HG02938 (cell line): ENCODE measurements around the gene DGAT2.

Source experiments
- ATAC-seq: cut with Tn5 transposase; IDR thresholded peaks from one replicate; pipeline ENCODE4 v1.9.1; 2021; ENCODE audit warnings: mild to moderate bottlenecking, moderate library complexity; ENCODE audit not compliant: unreplicated experiment

DGAT2 gene

GRCh38 chr11:75797792-75798191 is 29.2 kb downstream of the DGAT2 start:
- ATAC-seq: no peak

- ATAC-seq: no peak
Observed at GRCh38 chr11:75800136-75800675, 31.6 kb downstream of the DGAT2 start.

- ATAC-seq: no peak
Observed at GRCh38 chr11:75800728-75801361, 32.3 kb downstream of the DGAT2 start.

GRCh38 chr11:75801362-75802020 is 32.9 kb downstream of the DGAT2 start:
- no peak for ATAC-seq

GRCh38 chr11:75802021-75802912 is 33.7 kb downstream of the DGAT2 start:
- ATAC-seq: no peak

GRCh38 chr11:75802913-75803820 is 34.6 kb downstream of the DGAT2 start:
- no peak for ATAC-seq

- no peak for ATAC-seq
Observed at GRCh38 chr11:75809111-75809510, 40.5 kb downstream of the DGAT2 start.

GRCh38 chr11:75809991-75810390 is 41.4 kb downstream of the DGAT2 start:
- no peak for ATAC-seq

GRCh38 chr11:75810637-75811390 is 42.2 kb downstream of the DGAT2 start:
- ATAC-seq: no peak

- ATAC-seq: no peak
Observed at GRCh38 chr11:75811485-75811884, 42.9 kb downstream of the DGAT2 start.

- ATAC-seq: no peak
Observed at GRCh38 chr11:75812542-75813040, 44.0 kb downstream of the DGAT2 start.

GRCh38 chr11:75813124-75813523 is 44.5 kb downstream of the DGAT2 start:
- ATAC-seq: no peak

GRCh38 chr11:75813622-75814039 is 45.1 kb downstream of the DGAT2 start:
- no peak for ATAC-seq

GRCh38 chr11:75814363-75814676 is 45.7 kb downstream of the DGAT2 start:
- ATAC-seq: peak; percentile 32

- ATAC-seq: peak; percentile 81
Observed at GRCh38 chr11:75814677-75815344, 46.2 kb downstream of the DGAT2 start, which contains the start of gene UVRAG. TSS of gene UVRAG (plus strand) at chr11:75815210. CDS start at chr11:75815408, 198 bp downstream.

- ATAC-seq: peak; percentile 15
Observed at GRCh38 chr11:75815345-75816168, 47.0 kb downstream of the DGAT2 start.

- no peak for ATAC-seq
Observed at GRCh38 chr11:75816561-75817239, 48.1 kb downstream of the DGAT2 start.

GRCh38 chr11:75820645-75821044 is 52.1 kb downstream of the DGAT2 start:
- no peak for ATAC-seq
